Iris pigment epithelial cell (primary cell): ENCODE results near the gene FKBP1C.
"Not testable (repeated sequence)": the region's sequence is repeated elsewhere in the genome, so short reads cannot be mapped to it uniquely, and the experiment has no call there.

ENCODE experiments used
- DNase-seq: peaks from one replicate; pipeline ENCODE4 v3.0.0-alpha.2; 2011; ENCODE audit warnings: low read depth

Gene FKBP1C

DNA sequence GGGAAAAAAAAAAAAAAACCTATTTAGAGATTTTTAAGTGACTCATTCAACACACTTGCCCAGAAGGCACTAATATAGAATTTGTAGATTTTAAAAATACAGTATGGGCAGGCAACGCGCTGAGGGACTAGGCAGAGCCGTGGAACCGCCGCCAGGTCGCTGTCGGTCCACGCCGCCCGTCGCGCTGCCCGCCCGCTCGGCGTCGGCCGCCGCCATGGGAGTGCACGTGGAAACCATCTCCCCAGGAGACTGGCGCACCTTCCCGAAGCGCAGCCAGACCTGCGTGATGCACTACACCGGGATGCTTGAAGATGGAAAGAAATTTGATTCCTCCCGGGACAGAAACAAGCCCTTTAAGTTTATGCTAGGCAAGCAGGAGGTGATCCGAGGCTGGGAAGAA lies at the start of gene FKBP1C:
TSS of gene FKBP1C (plus strand) at position 127 of the 400 bp plus-strand sequence.
- DNase-seq: not testable (repeated sequence)

DNA sequence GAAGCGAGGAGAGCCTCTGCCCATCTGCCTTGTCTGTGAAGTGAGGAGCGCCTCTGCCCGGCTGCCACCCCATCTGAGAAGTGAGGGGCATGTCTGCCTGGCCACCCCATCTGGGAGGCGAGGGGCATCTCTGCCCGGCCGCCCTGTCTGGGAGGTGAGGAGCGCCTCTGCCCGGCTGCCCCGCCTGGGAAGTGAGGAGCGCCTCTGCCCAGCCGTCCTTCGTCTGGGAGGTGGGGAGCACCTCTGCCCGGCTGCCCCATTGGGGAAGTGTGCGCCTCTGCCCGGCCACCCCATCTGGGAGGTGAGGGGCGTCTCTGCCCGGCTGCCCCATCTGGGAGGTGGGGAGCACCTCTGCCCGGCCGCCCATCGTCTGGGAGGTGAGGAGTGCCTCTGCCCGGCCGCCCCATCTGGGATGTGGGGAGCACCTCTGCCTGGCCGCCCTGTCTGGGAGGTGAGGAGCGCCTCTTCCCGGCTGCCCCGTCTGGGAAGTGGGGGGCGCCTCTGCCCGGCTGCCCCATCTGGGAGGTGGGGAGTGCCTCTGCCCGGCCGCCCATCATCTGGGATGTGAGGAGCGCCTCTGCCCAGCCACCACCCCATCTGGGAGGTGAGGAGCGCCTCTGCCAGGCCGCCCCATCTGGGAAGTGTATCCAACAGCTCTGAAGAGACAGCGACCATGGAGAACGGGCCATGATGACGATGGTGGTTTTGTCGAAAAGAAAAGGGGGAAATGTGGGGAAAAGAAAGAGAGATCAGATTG lies 47.0 kb upstream of the FKBP1C start:
- DNase-seq: not testable (repeated sequence)

DNA sequence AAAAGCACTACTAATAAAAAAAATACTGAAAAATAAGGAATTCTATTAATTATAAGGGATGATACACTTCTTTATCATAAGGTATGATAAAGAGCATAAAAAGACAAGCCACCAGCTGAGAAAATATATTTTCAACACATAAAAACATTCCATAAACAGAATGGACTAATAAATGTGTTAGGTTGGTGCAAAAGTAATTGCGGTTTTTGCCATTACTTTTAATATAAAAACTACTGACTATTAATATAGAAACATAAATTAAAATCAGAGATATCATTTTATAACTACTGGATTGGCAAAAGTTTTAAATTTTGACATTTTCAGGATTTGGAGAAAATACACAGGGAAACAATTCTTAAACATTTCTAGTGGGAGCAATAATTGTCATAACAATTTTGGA lies 37.1 kb upstream of the FKBP1C start:
- DNase-seq: no peak

- DNase-seq: no peak
Measured at GRCh38 chr6:63176181-63176580, 35.1 kb upstream of the FKBP1C start.

- DNase-seq: no peak
Measured at GRCh38 chr6:63180367-63180766, 30.9 kb upstream of the FKBP1C start.

DNA sequence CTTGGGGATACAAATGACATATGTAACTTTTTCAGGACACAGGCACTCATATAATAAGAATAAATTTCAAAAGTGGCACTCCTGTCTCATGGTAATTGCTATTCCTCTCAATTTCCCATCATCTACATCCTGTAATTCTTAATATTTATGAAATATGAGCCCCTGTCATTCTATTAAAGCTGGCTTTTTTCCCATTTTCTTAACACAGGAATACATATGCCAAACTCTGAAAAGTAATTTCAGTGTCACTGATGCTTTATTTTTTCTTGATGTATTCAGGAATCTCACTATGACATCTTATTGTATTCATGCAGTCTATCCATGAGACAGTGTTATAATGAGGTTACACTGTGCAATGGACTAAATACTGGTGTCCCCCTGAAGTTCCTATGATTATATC lies 24.3 kb upstream of the FKBP1C start:
- DNase-seq: no peak

GRCh38 chr6:63188828-63189227 lies 22.4 kb upstream of the FKBP1C start:
- DNase-seq: no peak

DNA sequence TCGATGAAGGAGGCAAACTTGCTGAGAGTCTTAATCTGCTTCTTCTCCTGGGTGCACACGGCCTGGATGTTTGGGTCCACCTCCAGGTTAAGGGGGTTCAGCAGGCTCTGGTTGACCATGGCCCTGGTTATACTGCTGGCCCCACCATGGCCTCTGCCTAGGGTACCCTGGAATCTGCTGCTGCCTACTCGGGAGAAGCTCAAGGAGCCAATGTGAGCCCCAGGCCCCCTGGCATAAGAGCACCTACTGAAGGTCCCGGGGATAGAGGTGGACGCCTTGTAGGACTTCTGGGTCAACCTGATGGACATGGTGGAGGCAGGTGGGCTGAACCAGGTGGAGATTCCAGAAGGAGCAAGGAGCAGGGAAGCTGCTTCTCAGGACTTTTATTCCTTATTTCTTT lies 17.9 kb upstream of the FKBP1C start:
- no peak for DNase-seq

GRCh38 chr6:63197741-63198140 lies 13.5 kb upstream of the FKBP1C start:
- no peak for DNase-seq

DNA sequence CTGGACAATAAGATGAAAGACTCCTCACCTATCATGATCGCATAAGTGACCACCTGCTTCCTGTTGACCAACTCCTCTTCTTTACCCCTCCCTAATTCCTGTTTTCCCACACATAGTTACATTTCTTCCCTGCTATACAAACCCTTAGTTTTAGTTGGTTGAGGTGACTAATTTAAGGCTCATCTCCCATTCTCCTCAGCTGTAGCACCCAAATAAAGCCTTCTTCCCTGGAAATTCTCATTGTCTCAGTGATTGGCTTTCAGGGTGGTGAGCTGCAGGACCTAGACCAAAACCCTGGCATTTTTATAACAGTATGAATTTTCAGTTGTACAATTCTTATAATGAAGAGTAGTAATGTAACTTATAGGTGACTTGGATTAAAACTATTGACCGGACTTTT lies 2.1 kb downstream of the FKBP1C start:
- no peak for DNase-seq

DNA sequence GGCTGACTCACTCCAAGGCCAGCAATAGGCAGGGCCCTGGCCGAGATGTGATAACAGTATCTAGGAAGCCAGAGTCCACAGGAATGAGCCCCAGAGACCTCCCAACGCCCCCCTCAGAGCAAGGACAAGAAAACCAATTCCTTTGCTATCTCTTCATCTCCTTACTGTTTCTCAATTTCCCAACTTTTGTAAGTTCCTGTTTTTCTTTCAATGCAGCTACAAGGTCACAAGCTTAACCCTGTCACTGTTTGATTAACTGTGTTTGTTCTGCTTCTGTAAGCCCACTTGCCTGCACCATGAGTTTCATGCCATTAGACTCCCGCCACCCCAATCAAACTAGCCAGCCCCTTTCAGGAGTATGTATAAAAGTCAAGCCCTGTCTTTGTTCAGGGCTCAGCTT lies 3.5 kb downstream of the FKBP1C start:
- peak; percentile 1 for DNase-seq

GRCh38 chr6:63224179-63224578 lies 12.9 kb downstream of the FKBP1C start:
- no peak for DNase-seq

- DNase-seq: not testable (repeated sequence)
Measured at GRCh38 chr6:63225987-63226386, 14.7 kb downstream of the FKBP1C start.

DNA sequence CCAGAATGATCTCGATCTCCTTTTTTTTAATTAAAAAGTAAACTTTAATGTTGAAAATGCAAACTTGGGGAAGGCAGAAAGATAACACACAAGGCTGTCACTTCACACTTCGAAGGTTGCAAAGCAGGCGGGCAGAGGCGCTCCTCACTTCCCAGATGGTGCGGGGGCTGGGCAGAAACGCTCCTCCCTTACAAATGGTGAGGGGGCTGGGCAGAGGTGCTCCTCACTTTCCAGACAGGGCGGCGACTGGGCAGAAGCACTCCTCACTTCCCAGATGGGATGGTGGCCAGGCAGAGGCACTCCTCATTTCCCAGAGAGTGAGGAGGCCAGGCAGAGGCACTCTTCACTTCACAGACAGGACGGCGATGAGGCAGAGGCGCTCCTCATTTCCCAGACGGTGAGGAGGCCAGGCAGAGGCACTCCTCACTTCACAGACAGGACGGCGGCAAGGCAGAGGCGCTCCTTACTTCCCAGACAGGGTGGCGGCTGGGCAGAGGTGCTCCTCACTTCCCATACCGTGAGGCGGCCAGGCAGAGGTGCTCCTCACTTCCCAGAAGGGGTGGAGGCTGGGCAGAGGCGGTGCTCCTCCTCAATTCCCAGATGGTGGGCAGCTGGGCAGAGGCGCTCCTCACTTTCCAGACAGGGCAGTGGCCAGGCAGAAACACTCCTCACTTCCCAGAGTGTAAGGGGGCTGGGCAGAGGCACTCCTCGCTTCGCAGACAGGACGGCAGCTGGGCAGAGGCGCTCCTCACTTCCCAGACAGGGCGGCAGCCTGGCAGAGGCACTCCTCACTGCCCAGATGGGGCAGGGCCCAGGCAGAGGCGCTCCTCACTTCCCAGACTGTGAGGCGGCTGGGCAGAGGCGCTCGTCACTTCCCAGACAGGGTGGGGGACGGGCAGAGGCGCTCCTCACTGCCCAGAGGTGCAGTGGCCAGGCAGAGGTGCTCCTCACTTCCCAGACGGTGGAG lies 16.9 kb downstream of the FKBP1C start:
- not testable (repeated sequence) for DNase-seq

DNA sequence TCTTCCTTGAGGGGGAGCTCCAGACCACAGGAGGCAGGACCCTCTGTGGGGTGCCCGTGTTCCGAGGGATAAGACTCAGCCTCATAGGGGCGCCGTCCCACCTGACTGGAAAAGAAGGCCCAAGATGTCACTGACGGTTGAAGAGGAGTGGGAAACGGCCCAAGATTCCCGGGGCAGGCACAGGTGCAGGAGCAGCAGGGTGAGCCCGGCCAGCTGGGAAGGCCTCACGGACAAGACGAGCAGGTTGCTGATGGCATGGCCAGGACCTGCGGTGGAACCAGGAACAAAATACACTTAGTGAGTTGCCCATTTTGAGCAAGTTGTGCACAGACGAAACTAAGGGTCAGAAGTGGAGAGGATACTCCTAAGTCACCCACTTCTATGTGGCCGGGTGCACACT lies 18.8 kb downstream of the FKBP1C start:
- not testable (repeated sequence) for DNase-seq

- DNase-seq: not testable (repeated sequence)
Measured at GRCh38 chr6:63230511-63230910, 19.2 kb downstream of the FKBP1C start.

GRCh38 chr6:63236398-63236817 lies 25.1 kb downstream of the FKBP1C start:
- DNase-seq: no peak

GRCh38 chr6:63245420-63245819 lies 34.2 kb downstream of the FKBP1C start:
- DNase-seq: no peak

DNA sequence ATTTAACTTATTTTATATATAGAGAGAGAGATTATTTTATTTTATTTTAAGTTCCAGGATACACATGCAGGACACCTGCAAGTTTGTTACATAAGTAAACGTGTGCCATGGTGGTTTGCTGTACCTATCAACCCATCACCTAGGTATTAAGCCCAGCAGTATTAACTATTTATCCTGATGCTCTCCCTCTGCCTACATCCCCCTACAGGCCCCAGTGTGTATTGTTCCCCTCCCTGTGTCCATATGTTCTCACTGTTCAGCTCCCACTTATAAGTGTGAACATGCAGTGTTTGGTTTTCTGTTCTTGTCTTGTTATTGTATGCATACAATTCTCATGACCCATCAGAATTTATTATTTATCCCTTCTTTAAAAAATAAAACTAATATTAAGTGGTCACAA lies 34.6 kb downstream of the FKBP1C start:
- DNase-seq: no peak

DNA sequence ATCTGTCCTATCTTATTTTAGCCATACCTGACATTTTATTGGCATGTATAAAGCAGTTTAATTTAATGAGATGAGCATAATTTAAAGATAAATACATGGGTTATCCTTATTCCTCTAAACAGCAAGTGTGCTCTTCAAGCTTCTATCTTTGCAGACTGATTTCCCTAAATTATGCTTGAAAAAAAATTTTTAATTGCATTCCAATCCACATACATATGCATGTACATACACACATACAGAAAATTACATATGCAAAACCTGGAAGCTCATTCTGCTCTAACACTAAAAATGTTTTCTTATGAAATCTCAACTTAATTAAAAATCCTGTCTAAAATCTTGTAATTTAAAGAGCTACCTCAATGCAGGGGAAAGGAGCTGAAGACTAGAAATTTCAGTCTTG lies 35.3 kb downstream of the FKBP1C start:
- no peak for DNase-seq

- DNase-seq: no peak
Measured at GRCh38 chr6:63249875-63250482, 38.7 kb downstream of the FKBP1C start.

GRCh38 chr6:63259153-63259552 lies 47.9 kb downstream of the FKBP1C start:
- DNase-seq: no peak

DNA sequence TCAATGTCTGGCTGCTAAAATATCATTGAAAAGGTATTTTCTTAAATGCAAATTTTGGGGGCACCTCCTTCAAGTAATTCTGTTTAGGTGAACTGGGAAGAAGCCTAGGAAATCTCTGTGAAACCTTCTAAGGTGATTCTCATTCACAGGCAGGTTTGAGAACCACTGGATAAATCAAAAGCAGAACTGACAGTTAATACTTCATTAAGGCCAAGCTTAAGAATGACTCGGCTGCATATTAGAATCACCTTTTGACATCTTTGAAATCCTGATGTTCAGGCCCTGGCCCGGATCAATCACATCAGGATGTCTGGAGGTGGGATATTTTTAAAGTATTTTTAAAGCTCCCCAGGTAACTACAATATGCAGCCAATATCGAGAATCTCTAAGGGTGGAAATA lies 50.6 kb downstream of the FKBP1C start:
- no peak for DNase-seq
